NCI-H748 treated with DMSO at 0.1 percent for 48 hours (cell line): ENCODE results near the gene MTURN.
A peak's percentile ranks its signal among the peaks of the same experiment; 100 is the strongest.
"Not testable (repeated sequence)": the region's sequence is repeated elsewhere in the genome, so short reads cannot be mapped to it uniquely, and the experiment has no call there.

Experiments
- DNase-seq: peaks from one replicate; lab custom pipeline; 2025; lab: John Stamatoyannopoulos, UW

The MTURN gene

DNA sequence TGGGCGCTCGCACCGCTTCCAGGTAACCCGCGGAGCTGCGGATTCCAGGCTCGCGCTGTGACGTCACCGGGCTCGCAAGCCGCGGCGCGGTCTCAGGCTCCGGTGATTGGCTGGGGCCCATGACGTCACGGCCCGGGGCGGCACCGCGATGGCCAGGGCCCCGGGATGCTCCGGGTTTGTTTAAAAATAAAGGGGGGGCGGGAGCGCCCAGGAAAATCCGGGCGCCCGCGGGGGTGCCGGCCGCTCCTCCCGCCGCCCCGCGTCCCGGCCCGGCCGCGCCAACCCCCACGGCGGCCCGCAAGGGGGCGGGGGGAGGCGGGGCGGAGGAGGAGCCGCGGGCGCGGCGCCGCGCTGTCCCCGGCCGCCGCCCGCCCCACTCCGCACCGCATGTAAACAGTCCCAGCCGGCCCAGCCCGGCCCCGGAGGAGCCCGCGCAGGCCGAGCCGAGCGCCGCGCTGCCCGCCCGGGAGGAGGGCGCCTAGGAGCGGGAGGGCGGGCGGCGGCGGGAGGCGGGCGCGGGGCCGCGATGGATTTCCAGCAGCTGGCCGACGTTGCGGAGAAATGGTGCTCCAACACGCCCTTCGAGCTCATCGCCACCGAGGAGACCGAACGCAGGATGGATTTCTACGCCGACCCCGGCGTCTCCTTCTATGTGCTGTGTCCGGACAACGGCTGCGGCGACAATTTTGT is at the start of gene MTURN:
Gene MTURN (plus strand): TSS at position 376 of the 690 bp plus-strand sequence. CDS start 151 bp downstream, at position 527.
- DNase-seq: peak; percentile 80

- no peak for DNase-seq
Observed at GRCh38 chr7:30086529-30086928, 48.3 kb upstream of the MTURN start.

GRCh38 chr7:30087371-30087770 is 47.4 kb upstream of the MTURN start:
- DNase-seq: no peak

DNA sequence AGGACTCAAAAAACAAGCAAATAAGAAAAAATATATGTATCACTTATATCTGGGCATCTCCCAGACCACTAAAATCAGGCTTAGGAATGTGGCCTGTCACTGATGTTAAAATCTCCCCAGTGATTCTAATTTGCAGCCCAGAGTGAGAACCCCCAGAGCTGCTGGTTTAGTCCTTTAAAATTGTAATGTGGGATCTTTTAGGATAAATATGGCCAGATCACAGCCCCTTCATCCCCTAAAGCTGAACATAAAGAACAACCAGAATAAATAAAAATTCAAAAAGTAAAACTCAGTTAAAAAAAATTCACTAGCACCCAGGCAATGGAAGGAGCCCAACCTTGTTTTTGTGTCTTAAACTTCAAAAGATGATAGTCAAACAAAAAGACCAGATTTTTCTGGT is 46.4 kb upstream of the MTURN start:
- DNase-seq: no peak

GRCh38 chr7:30090111-30090510 is 44.7 kb upstream of the MTURN start:
- no peak for DNase-seq

DNA sequence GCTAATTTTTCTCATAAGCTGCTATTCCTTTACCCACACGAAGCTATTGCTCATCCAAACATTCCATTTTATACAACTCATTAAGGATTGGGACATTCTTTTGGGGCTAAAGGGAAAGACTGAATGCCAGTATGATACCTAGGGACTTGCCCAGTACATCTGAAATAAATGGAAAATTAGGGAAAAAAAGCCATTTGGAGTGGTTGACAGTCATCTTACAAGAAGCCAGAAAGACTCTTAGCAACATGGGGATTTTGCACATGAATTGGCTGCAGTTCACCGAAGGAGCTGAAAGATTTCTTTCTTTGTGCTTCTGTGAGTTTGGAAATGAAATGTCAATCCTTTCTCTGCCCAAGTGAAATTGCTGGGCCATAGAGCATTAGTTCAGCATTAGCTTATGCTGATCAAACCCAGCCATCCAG is 43.3 kb upstream of the MTURN start:
- DNase-seq: no peak

- no peak for DNase-seq
Observed at GRCh38 chr7:30091987-30092386, 42.8 kb upstream of the MTURN start.

- no peak for DNase-seq
Observed at GRCh38 chr7:30093420-30093952, 41.3 kb upstream of the MTURN start.

- DNase-seq: not testable (repeated sequence)
Observed at GRCh38 chr7:30098599-30098998, 36.2 kb upstream of the MTURN start.

- DNase-seq: no peak
Observed at GRCh38 chr7:30102281-30102680, 32.5 kb upstream of the MTURN start.

DNA sequence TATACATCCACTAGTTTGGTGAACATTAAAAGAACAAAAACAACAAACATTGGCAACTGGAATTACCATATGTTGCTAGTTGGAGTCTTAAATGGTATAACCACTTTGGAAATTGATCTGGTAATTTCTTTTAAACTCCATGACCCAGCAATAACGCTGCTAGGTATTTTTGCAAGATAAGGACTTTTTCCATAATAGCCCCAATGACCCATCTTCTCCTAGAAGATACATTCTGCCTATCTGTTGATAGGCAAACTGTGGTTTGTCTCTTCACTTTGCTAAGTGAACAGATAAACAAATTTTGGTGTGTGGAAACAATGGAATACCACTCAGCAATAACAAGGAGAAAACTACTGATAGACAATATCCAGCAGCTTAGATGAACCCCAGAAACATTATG is 30.6 kb upstream of the MTURN start:
- DNase-seq: no peak

- DNase-seq: no peak
Observed at GRCh38 chr7:30112103-30112713, 22.6 kb upstream of the MTURN start.

- DNase-seq: no peak
Observed at GRCh38 chr7:30113144-30113543, 21.6 kb upstream of the MTURN start.

DNA sequence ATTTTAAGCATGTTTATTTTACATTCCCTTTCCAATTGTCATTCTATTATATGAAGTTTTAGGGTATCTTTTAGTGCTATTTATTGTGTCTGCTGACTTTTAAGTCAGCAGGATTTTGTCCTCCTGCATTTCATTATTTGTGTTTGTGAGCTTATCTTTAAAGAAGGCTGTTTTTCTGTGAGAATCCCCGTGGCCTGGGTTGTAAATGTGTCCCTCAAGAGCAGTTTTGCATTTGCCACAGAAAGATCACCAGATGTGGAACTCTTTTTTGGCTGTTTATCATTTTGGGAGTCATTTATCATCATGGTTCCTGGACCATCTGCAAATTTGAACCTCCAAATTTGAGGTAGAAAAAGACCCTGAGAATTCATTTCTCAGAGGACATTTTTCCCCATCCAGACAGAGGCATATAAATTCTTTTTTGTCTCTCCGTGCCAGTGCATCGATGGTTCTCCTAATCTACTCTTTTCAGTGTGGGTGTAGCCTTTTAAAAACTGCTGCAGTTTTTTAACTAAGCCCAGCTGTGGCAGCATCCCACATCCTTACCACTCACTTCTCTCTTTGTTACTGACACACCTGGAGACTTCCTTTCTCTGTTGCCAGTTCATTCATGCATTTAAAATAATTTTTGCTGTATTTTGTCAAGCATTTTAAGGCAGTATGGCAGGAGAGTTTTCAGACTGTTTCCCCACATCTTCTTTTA is 20.1 kb upstream of the MTURN start:
- no peak for DNase-seq

GRCh38 chr7:30115709-30116297 is 19.0 kb upstream of the MTURN start:
- no peak for DNase-seq

- DNase-seq: no peak
Observed at GRCh38 chr7:30116771-30117170, 18.0 kb upstream of the MTURN start.

- DNase-seq: no peak
Observed at GRCh38 chr7:30117896-30118295, 16.9 kb upstream of the MTURN start.

- DNase-seq: no peak
Observed at GRCh38 chr7:30119890-30120577, 14.8 kb upstream of the MTURN start.

DNA sequence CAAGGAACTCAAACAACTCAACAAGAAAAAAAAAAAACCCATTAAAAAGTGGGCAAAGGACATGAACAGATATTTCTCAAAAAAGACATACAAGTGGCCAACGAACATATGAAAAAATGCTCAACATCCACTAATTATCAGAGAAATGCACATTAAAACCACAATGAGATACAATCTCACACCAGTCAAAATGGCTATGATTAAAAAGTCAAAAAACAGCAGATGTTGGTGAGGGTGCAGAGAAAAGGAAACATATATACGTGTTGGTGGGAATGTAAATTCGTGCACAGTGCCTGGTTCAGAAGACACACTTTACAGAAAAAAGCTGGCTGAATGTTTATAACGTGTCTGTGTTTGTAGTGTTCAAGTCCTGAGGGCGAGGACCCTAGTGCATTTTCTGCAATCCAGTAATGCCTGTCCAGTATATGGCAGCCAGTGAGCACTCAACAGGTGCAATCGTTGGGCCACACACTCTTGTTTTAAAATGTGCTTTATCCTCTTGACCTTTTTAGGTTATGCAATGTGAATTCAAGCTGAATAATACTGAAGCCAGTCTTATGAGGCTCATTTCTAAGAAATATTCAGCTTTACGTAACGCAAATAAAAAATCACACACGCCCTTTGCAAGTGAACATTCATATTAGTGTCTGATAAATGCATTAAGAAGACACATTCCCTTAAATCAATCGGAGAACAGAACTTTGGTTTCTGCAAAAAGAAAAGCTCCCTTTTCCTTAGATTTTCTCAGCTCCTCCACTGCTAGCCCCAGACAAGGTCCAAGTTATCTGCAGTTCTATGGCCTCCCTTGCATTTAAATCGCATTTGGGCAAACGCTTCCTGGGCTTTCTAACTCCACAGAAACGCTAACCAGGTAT is 813 bp upstream of the MTURN start:
- DNase-seq: no peak

- DNase-seq: peak; percentile 25
Observed at GRCh38 chr7:30135301-30136116, 723 bp downstream of the MTURN start.
